Melanocyte of skin (primary cell): ENCODE results near the gene ARHGEF26. TPM values are rescaled to one million over a fixed set of nuclear protein-coding genes. Genes with fewer than 3 reads are reported as not detected.

Experiments
- total RNA-seq, 2 donors: library from RNA; depleted of rRNA; stranded (reverse); fragments of >200 nt; gene quantifications; 2 replicates each; pipeline ENCODE4 v1.2.3, GENCODE V29; 2012

ARHGEF26 gene
- total RNA-seq = 10 to 100 TPM in 1 of 2 donors, 1 to 10 TPM in 1; 10.0 to 13.0 TPM

GRCh38 chr3:154120961-154121700 is at the start of gene ARHGEF26:
Gene ARHGEF26, plus strand, starts transcription at chr3:154121390. Its CDS starts 603 bp downstream, at chr3:154121993.

Other genes with a start within 250 kb of the ARHGEF26 start
- gene DHX36, start 203.1 kb downstream of the ARHGEF26 start, total RNA-seq = 10 to 100 TPM; 35.8 to 51.0 TPM